ENCODE data around the gene AQP7. TPM values are rescaled to one million over a fixed set of nuclear protein-coding genes. Genes with fewer than 3 reads are reported as not detected.

Gene AQP7
- total and polyA plus RNA-seq, 9 of the 15 experiments (the other 6 are each of a cell fraction or from before 2014, with no cell fraction given) = 0.04 to 0.53 (median 0.07) TPM; not detected in 4

DNA sequence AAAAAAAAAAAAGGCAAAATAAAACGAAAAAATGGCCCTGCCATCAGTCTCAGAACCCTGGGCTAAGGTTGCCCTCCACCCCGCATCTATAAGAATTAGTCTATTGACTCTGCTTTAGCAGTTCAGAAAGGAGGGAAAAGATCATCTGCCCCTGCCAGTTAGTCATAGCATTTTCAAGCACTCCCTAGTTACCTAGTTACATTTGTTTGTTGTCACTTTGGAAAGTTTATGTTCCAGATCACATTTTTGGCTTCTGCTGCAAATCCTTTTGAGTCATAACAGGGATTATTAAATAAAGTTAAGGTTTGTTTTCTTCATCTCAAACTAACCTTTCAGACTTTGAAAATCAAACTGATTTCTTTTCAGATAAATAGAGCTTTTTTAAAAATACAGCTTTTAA is 52.1 kb downstream of the AQP7 start:
- in situ Hi-C loops (cut with MboI) = no loop called here
- FAIRE-seq = no peak
- no peak overlapping the region for H2AFZ ChIP-seq (ENCODE audit: low read depth, low read length)
- no peak overlapping the region for H3K4me2 ChIP-seq (ENCODE audit: insufficient read depth, low read length)
- H3K9ac ChIP-seq (ENCODE audit: insufficient read depth in 1 of 2, low read depth in 2 of 2, low read length in 2 of 2) = no peak overlapping the region
- DNase-seq (ENCODE audit: extremely low read depth in 1 of 4, low spot score in 3 of 4) = no peak
- no peaks in the 10 kb centered on the region for H3K9me3 ChIP-seq (replicated peaks; ENCODE audit: control insufficient read depth, insufficient read depth, low read depth, low read length)
- ATAC-seq = no peak
- H3K27me3 ChIP-seq (ENCODE audit: control insufficient read depth in 2 of 2, insufficient read depth in 2 of 2, low read length in 2 of 2) = no peaks in the 10 kb centered on the region
- ChIA-PET POLR2A (interaction anchor here (0.9 to 2.3 kb wide), 3 partner anchors 24 to 60 kb away, joined by 3 to 7 read pairs (median 3); partner anchors contain the start of gene NFX1), CTCF (ENCODE audit: low intra/inter-chr PET ratio) (no interaction called here)
- intact Hi-C loops (cut with micrococcal nuclease) = no loop called here
- H3K4me1 ChIP-seq (replicated peaks in 1 of 2; ENCODE audit: control insufficient read depth in 2 of 2, insufficient read depth in 2 of 2, low read length in 2 of 2) = peaks cover 0 to 12% of the 10 kb centered on the region in 2 experiments; a peak in 4 of 5 replicates
- TF ChIP-seq FOXK2 (conservative IDR thresholded peaks at IDR 0.05 in 1 of 2, IDR thresholded peaks at IDR 0.05 in 1 of 2; ENCODE audit: low read depth in 2 of 2) (no peak), ARHGAP35 (IDR thresholded peaks at IDR 0.05; ENCODE audit: partially characterized antibody) (no peak), SIN3B (IDR thresholded peaks at IDR 0.05; ENCODE audit: low read depth) (no peak)
- TF ChIP-seq, protein P1, sequence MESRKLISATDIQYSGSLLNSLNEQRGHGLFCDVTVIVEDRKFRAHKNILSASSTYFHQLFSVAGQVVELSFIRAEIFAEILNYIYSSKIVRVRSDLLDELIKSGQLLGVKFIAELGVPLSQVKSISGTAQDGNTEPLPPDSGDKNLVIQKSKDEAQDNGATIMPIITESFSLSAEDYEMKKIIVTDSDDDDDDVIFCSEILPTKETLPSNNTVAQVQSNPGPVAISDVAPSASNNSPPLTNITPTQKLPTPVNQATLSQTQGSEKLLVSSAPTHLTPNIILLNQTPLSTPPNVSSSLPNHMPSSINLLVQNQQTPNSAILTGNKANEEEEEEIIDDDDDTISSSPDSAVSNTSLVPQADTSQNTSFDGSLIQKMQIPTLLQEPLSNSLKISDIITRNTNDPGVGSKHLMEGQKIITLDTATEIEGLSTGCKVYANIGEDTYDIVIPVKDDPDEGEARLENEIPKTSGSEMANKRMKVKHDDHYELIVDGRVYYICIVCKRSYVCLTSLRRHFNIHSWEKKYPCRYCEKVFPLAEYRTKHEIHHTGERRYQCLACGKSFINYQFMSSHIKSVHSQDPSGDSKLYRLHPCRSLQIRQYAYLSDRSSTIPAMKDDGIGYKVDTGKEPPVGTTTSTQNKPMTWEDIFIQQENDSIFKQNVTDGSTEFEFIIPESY (CRISPR knock-in tag; IDR thresholded peaks at IDR 0.05) = no peak
- no peak overlapping the region for H3K4me3 ChIP-seq
- H3K36me3 ChIP-seq (ENCODE audit: control insufficient read depth, insufficient read depth, low read length) = peaks cover 49% of the 10 kb centered on the region
- BruUV-seq (replicated peaks) = no TSS peak
- H3K27ac ChIP-seq (ENCODE audit: extremely low read depth, low read depth, low read length) = no peak overlapping the region
- H3K79me2 ChIP-seq (ENCODE audit: control insufficient read depth, insufficient read depth, low read length) = no peaks in the 10 kb centered on the region
- H3K9me1 ChIP-seq (ENCODE audit: control insufficient read depth, insufficient read depth, low read length) = no peaks in the 10 kb centered on the region
- no peaks in the 10 kb centered on the region for H4K20me1 ChIP-seq (replicated peaks; ENCODE audit: control insufficient read depth, insufficient read depth, low read length)
- WGBS (ENCODE audit: insufficient coverage, low coverage, missing lambda C conversion rate) = 60% methylated on average over 2 of the region's 2 CpGs
